ENCODE results near the gene TIAL1.
"Not testable (repeated sequence)": the region's sequence is repeated elsewhere in the genome, so short reads cannot be mapped to it uniquely, and the experiment has no call there.

Gene TIAL1

GRCh38 chr10:119549247-119549999 lies 47.3 kb downstream of the TIAL1 start:
- no peak for DNase-seq (ENCODE audit: low spot score)

GRCh38 chr10:119546009-119546408 lies 50.8 kb downstream of the TIAL1 start:
- no peak for DNase-seq (ENCODE audit: low spot score)

GRCh38 chr10:119545310-119545709 lies 51.5 kb downstream of the TIAL1 start:
- no peak for DNase-seq (ENCODE audit: low spot score)

GRCh38 chr10:119543814-119544642 lies 52.7 kb downstream of the TIAL1 start:
- DNase-seq (ENCODE audit: low spot score), result no peak

GRCh38 chr10:119542988-119543813 lies 53.6 kb downstream of the TIAL1 start:
- DNase-seq (ENCODE audit: low spot score), result no peak

- DNase-seq (ENCODE audit: low spot score), result peak; percentile 48
Measured at GRCh38 chr10:119542357-119542987, 54.3 kb downstream of the TIAL1 start, which contains the start of gene RGS10. Gene RGS10, minus strand, starts transcription at chr10:119542719. Its CDS starts 81 bp downstream, at chr10:119542638.

- no peak for DNase-seq (ENCODE audit: low spot score)
Measured at GRCh38 chr10:119541459-119542356, 55.1 kb downstream of the TIAL1 start.

- DNase-seq (ENCODE audit: low spot score), result no peak
Measured at GRCh38 chr10:119541046-119541445, 55.7 kb downstream of the TIAL1 start.

GRCh38 chr10:119540038-119540437 lies 56.7 kb downstream of the TIAL1 start:
- DNase-seq (ENCODE audit: low spot score), result no peak

- DNase-seq (ENCODE audit: low spot score), result no peak
Measured at GRCh38 chr10:119539359-119539825, 57.4 kb downstream of the TIAL1 start.

GRCh38 chr10:119538632-119539358 lies 58.0 kb downstream of the TIAL1 start:
- DNase-seq (ENCODE audit: low spot score), result no peak

- DNase-seq (ENCODE audit: low spot score), result no peak
Measured at GRCh38 chr10:119537953-119538630, 58.7 kb downstream of the TIAL1 start.

- DNase-seq (ENCODE audit: low spot score), result peak; percentile 66
Measured at GRCh38 chr10:119536508-119537025, 60.2 kb downstream of the TIAL1 start.

- no peak for DNase-seq (ENCODE audit: low spot score)
Measured at GRCh38 chr10:119535837-119536507, 60.8 kb downstream of the TIAL1 start.

GRCh38 chr10:119535305-119535704 lies 61.5 kb downstream of the TIAL1 start:
- DNase-seq (ENCODE audit: low spot score), result no peak

- no peak for DNase-seq (ENCODE audit: low spot score)
Measured at GRCh38 chr10:119533473-119533872, 63.3 kb downstream of the TIAL1 start.

GRCh38 chr10:119532791-119533190 lies 64.0 kb downstream of the TIAL1 start:
- DNase-seq (ENCODE audit: low spot score), result not testable (repeated sequence)

- DNase-seq (ENCODE audit: low spot score), result not testable (repeated sequence)
Measured at GRCh38 chr10:119532251-119532650, 64.5 kb downstream of the TIAL1 start.

Data from pons (tissue), 1 donor.